IPS DF 19.7 (cell line): ENCODE measurements around the gene SATB1.
"Not testable (repeated sequence)": the region's sequence is repeated elsewhere in the genome, so short reads cannot be mapped to it uniquely, and the experiment has no call there.

Experiments used
- DNase-seq: peaks from one replicate; pipeline ENCODE4 v3.0.0-alpha.2; 2013; ENCODE audit warnings: low read depth, low spot score

Gene SATB1

GRCh38 chr3:18351823-18352744, 73.1 kb downstream of the SATB1 start:
- DNase-seq: no peak

- no peak for DNase-seq
Observed at GRCh38 chr3:18351069-18351628, 74.0 kb downstream of the SATB1 start.

- DNase-seq: no peak
Observed at GRCh38 chr3:18349197-18349798, 75.8 kb downstream of the SATB1 start.

- DNase-seq: no peak
Observed at GRCh38 chr3:18346097-18346496, 79.0 kb downstream of the SATB1 start.

GRCh38 chr3:18345015-18345367, 80.1 kb downstream of the SATB1 start:
- peak; percentile 25 for DNase-seq

- DNase-seq: peak; percentile 85
Observed at GRCh38 chr3:18344306-18345014, 80.7 kb downstream of the SATB1 start.

- no peak for DNase-seq
Observed at GRCh38 chr3:18343809-18344208, 81.3 kb downstream of the SATB1 start.

- no peak for DNase-seq
Observed at GRCh38 chr3:18338827-18339514, 86.2 kb downstream of the SATB1 start.

GRCh38 chr3:18337231-18337630, 87.9 kb downstream of the SATB1 start:
- no peak for DNase-seq

- no peak for DNase-seq
Observed at GRCh38 chr3:18334837-18335601, 90.1 kb downstream of the SATB1 start.

- not testable (repeated sequence) for DNase-seq
Observed at GRCh38 chr3:18330772-18331441, 94.2 kb downstream of the SATB1 start.

- no peak for DNase-seq
Observed at GRCh38 chr3:18308096-18308650, 117.0 kb downstream of the SATB1 start.

- no peak for DNase-seq
Observed at GRCh38 chr3:18307529-18307928, 117.6 kb downstream of the SATB1 start.

- no peak for DNase-seq
Observed at GRCh38 chr3:18302517-18302916, 122.6 kb downstream of the SATB1 start.

- no peak for DNase-seq
Observed at GRCh38 chr3:18301781-18302180, 123.4 kb downstream of the SATB1 start.

GRCh38 chr3:18300916-18301315, 124.2 kb downstream of the SATB1 start:
- DNase-seq: no peak

GRCh38 chr3:18297126-18297525, 128.0 kb downstream of the SATB1 start:
- DNase-seq: no peak
